Astrocyte of the cerebellum (primary cell): Measurements from ENCODE around the gene CHID1.

Source experiments
- DNase-seq: peaks from one replicate; pipeline ENCODE4 v3.0.0-alpha.2; 2011; ENCODE audit warnings: low read depth
- H3K4me3 ChIP-seq: 2 replicates; pipeline ENCODE4 v1.5.1; 2011; ENCODE audit warnings: mild to moderate bottlenecking, low read depth, low read length, moderate library complexity
- CTCF ChIP-seq: IDR thresholded peaks from 2 replicates; pipeline ENCODE4 v1.5.1; 2012; ENCODE audit warnings: low read length, low read depth, moderate library complexity, mild to moderate bottlenecking; ENCODE audit errors: missing control alignments
- in situ Hi-C: cut with HindIII; loops from 2 replicates; pipeline ENCODE4 v1.10.0; 2017; ENCODE audit warnings: low sequenced_read_pairs

Gene CHID1

GRCh38 chr11:849951-850774 is 60.4 kb downstream of the CHID1 start:
- H3K4me3 ChIP-seq: peak overlapping the region; percentile 49
- no peak for TF ChIP-seq CTCF
- DNase-seq: no peak
- in situ Hi-C loops: no loop called here

DNA sequence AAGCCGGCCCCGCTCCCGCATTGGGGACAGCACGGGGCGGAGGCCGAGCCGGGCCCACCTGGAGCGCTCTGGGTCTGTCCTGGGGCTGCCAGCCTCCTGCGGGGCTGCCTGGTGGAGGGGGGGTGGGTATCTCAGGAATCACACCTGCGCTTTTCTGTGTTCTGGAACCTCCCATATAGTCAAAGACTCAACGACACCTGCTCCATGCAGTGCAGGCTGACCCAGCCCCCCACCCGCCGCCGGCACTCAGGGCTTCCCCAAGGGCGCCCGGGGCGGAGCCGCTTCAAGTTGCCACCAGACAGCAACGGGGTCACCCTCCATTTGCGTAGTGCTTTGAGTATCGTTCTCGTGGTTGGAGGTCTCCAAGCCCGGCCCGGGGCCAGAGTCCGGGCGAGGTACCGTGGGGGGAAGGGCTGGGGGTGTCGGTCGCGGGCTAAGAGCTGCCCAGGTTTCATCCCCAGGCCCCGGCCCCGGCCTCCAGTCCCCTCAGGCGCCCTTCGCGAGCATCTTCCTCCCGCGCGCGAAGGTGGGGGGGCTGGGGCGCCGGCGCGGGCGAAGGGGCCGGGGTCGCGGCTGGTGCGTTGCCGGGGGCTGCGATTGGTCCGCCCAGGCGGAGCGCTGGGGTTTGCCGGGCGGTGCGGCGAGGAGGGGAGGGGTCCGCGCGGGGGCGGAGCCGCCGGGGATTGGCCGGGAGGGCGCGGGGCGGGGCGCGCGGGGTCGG is 61.3 kb downstream of the CHID1 start:
- H3K4me3 ChIP-seq: peak overlapping the region; percentile 49
- DNase-seq: no peak
- no peak for TF ChIP-seq CTCF
- in situ Hi-C loops: no loop called here

GRCh38 chr11:848380-848931 is 62.2 kb downstream of the CHID1 start:
- TF ChIP-seq CTCF: peak; percentile 93
- in situ Hi-C loops: no loop called here
- no peak for DNase-seq
- H3K4me3 ChIP-seq: peak overlapping the region; percentile 3

GRCh38 chr11:847876-848275 is 62.7 kb downstream of the CHID1 start:
- in situ Hi-C loops: no loop called here
- H3K4me3 ChIP-seq: no peak overlapping the region
- no peak for TF ChIP-seq CTCF

GRCh38 chr11:846496-847098 is 64.0 kb downstream of the CHID1 start:
- in situ Hi-C loops: no loop called here
- H3K4me3 ChIP-seq: no peak overlapping the region
- no peak for DNase-seq
- no peak for TF ChIP-seq CTCF

More at GRCh38 chr11:847876-848275, 62.7 kb downstream of the CHID1 start:
- no peak for DNase-seq

- H3K4me3 ChIP-seq: peak overlapping the region; percentile 5
- in situ Hi-C loops: no loop called here
- TF ChIP-seq CTCF: no peak
- no peak for DNase-seq
Observed at GRCh38 chr11:845872-846495, 64.6 kb downstream of the CHID1 start.
